Stimulated activated CD8-positive, alpha-beta memory T cell treated with anti-CD3 and anti-CD28 coated beads, Interleukin-4, amount 100 ng/mL, for 1 hour (primary cell): Measurements from ENCODE around the gene ATOH8.

Source experiments
- DNase-seq, 2 donors: peaks; one replicate each; pipeline ENCODE4 v3.0.0-alpha.2; 2020; ENCODE audit warnings: low read depth in 2 of 2, low spot score in 1 of 2

ATOH8 gene

GRCh38 chr2:85770369-85770768 lies 16.6 kb downstream of the ATOH8 start:
- DNase-seq: no peak

DNA sequence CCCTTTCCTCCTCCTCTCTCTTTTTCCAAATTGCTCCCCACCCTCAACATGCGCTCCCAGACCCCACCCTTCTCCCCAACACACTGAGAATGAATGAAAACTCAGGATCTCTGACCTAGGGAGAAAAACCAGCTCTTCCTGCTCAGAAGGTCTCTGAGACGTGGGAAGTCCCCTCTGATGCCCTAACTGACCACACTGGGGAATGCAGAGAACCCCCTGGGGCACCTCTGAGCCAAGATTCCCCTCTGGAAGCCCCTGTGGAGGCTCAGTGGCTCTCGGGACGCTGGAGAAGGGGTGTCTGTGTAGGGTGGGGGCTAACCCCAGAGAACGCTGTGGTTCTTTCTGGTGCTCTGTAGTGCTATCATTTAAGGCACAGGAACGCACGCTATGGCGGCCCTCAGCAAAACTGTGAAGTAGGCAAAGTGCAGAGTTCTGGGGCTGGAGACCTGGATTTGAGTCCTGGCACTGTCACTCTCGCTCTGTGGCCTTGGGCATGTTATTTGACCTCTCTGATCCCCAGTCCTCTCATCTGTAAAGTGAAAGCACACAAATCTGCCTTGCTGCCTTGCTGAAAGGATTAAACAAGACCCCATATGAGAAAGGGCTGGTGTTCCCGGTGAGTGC lies 17.1 kb downstream of the ATOH8 start:
- DNase-seq: no peak

DNA sequence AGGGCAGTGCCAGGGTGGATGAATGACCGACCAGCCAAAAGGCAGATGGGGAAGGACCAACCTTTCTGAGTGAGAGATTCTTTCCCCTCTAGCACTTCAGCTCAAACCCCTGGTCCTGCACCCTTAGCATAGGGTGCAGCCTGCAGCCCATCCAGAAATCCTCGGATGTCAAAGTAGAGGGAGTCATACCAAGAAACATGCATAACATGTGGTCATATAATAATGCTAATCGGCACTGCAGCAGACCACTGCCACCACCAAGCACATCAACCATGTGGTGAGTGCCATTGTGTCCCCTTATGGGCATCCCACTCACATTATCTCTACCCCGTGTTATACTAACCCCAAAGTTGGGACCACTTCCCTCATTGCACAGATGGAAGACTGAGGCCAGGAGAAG lies 17.7 kb downstream of the ATOH8 start:
- DNase-seq: no peak

- DNase-seq: no peak
These were observed 18.4 kb downstream of the ATOH8 start for GRCh38 chr2:85772019-85772745.

DNA sequence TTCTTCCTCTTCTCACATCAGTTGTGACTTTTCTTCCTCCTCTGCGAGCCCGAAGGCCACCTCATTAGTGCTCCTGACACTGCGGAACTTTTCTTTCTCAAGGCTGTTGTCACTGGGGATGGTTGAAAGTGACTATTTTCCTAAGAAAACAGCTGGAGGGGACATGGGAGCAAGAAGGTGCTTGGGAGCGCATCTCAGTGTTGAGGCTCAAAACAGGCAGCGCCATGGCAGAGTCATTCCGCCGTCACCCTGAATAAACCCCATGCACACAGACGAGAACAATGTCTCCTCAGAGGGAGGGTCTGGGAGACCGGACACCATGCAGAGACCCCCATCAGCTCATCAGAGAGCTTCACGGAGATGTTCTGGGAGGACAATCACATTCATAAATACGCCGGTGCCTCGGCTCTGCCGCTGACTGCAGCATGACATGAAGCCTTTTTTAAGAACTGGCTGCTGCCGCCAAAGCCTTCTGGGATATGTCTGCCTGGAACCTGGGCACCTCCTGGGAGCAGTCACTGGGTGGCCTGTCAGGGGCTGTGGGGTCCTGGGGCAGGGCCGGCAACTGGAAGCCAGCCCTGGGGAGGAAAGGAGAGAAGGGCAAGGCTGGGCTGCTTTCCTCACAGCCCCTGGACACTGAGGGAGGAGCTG lies 19.2 kb downstream of the ATOH8 start:
- no peak for DNase-seq

- no peak for DNase-seq
These were observed 19.9 kb downstream of the ATOH8 start for GRCh38 chr2:85773692-85774091.

DNA sequence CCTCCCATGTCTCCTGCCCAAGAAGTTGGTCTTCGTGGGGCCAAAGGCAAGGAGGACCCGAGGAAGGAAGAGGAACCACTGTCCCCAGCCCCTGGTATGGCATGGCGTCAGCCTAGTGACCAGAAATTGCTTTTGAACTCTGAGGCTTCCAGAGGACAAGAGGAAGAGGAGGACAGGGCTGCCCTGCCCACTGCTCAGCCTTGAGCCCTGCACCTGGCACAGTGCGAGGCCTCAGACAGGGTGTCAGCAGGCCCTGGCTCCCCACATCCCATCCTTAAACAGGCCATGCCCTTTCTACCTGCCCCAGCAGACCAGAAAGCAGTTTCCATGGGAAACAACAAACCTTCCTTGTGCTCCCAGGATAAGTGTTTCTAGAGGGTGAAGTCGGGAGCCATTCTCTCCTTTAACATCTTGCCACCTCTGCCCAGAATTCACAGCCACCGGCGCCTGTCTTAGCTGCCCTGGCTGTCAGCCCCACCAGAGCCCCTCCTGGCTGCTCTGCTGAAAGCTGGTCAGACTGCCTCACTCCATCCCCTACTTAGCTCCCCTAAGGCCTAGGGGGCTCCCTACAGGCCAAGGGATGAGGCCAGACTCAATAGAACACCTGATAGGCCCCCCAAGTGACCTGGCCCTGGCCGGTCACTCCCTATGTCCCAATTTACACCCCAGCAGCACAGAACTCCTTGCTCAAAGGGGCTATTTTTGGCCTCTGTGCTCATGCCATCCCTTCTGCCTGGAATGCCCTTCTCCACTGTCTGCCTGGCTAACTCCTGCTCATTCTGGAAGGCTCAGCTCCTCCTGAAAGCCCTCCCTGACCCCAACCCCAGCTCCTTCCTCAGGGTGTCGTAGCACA lies 20.6 kb downstream of the ATOH8 start:
- DNase-seq: no peak

GRCh38 chr2:85775406-85776381 lies 21.9 kb downstream of the ATOH8 start:
- DNase-seq: no peak

DNA sequence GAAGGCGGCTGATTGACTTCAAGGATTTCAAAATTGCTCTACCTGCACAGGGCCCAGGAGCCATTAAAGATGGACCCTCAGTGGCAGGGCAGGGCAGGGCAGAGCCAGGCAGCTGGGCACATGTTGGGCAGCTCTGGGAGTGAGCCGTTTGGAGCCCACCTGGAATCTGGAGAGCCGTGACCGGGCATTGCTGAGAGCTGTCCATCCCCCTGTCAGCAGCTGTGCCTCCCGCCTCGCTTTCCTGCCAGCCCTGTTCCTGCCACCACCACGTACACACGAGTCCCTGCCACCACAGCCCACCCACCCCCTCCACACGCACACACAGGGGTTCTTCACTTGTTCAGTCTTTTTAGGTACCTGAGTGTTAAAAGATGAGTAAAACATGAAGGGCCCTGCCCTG lies 22.9 kb downstream of the ATOH8 start:
- DNase-seq: no peak

- no peak for DNase-seq
These were observed 23.7 kb downstream of the ATOH8 start for GRCh38 chr2:85777441-85777861.

GRCh38 chr2:85778646-85779379 lies 25.0 kb downstream of the ATOH8 start:
- DNase-seq: no peak

GRCh38 chr2:85779641-85780315 lies 26.0 kb downstream of the ATOH8 start:
- no peak for DNase-seq

GRCh38 chr2:85780316-85781012 lies 26.7 kb downstream of the ATOH8 start:
- DNase-seq: no peak

DNA sequence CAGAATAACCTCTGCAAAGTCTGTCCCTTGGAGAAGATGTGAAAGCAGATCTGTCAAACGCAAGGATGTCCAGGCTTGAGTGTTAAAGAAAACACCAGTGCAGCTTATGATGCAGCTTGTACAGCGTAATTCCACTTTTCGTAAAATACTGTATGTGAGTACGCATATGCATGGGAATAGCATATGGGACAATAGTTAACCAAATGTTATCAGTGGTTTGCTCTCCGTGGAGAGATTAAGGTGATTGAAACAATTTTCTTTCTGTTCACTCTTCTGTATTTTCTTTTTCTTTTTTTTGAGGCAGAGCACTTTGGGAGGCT lies 27.2 kb downstream of the ATOH8 start:
- no peak for DNase-seq

DNA sequence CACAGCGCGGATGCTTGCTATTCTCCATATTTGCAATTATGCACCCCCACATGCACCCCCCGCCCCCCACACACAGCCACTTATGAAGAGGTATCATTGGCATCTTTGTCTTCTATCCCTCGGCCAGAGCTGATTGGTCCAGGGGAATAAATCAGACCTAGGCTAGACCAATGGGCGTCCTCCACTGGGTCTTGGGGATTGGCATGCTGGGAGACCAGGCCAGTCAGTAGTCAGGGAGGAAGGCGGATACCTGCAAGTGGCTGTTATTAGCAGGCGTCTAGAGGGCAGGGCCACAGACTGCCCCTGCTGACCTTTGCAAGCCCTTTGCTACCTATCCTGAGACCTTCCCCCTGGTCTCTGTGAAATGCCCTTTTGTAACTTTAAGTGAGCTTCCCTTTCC lies 30.0 kb downstream of the ATOH8 start:
- DNase-seq: no peak

DNA sequence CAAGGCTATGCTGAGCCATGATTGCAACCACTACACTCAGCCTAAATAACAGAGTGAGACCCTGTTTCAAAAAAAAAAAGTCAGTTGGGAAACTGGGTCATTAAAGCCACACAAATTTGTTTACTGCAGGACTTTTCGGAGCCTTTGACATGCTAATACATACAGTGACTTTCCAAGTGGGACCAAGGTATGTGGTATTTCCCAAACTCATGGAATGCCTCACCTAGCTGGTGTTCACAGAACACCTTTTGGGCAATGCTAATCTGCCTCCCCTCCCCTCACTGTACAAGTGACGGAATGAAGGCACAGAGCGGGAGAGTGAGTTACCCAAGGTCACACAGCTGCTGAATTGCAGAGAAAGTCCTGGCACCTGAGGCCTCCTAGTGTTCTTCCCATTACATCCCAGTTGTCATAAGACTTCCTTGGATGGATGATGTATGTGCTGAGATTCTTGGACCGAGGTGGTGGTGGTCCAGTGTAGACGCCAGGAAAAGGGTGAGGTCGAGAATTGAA lies 30.7 kb downstream of the ATOH8 start:
- no peak for DNase-seq

- no peak for DNase-seq
These were observed 31.4 kb downstream of the ATOH8 start for GRCh38 chr2:85785027-85785822.

DNA sequence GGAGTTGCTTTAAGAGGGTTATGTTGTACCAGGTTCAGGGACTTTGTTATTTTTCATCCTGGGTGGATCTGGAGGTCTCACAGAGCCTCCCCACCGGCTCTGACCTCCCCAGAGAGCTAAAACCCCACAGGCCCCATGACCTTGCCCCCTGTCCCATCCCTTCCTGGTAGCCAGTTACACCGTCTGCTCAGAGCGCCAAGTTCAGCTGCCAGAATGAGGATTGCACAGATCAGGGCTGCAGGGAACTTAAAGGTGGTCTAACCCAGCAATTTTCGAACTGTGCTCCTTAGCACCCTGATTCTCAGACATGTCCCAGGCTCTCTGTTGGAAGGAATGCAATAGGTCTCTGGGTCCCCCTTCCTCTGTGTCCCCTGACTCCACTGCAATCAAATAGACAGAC lies 32.1 kb downstream of the ATOH8 start:
- DNase-seq: no peak
